CD4-positive, alpha-beta T cell (primary cell): ENCODE data around the gene SPECC1. TPM values are rescaled to one million over a fixed set of nuclear protein-coding genes. Genes with fewer than 3 reads are reported as not detected.

ENCODE experiments used
- ATAC-seq: fragments of 200-7000 bp; cut with Tn5 transposase; one replicate; pipeline ENCODE4 v1.10.0; 2022; ENCODE audit warnings: mild to moderate bottlenecking; ENCODE audit not compliant: poor library complexity
- CTCF ChIA-PET: fragments of 350-600 bp; sonication (Branson Sonifier 250); formaldehyde crosslinking; loops from one replicate; lab custom pipeline; 2021; ENCODE audit warnings: antibody characterized with exemption, inconsistent platforms; lab: Charles Lee
- POLR2A ChIA-PET: fragments of 350-600 bp; sonication (Branson Sonifier 250); formaldehyde crosslinking; loops from one replicate; lab custom pipeline; 2021; ENCODE audit warnings: antibody characterized with exemption, inconsistent platforms; lab: Charles Lee
- DNase-seq, 14 experiments: peaks; one replicate each; pipeline ENCODE4 v3.0.0-alpha.2; 2013 to 2020; ENCODE audit warnings: mixed read lengths in 2 of 14
- H3K27ac ChIP-seq, 2 donors: one replicate each; pipeline versions ENCODE4 v1.5.1 to v1.7.0; 2013; ENCODE audit warnings: low read length in 2 of 2, low read depth in 1 of 2, mild to moderate bottlenecking in 1 of 2
- H3K27me3 ChIP-seq, 2 experiments: 1 replicate in 1 of 2; 2 replicates in 1 of 2; pipeline versions ENCODE4 v1.6.1 to v1.7.0; 2013; ENCODE audit warnings: low read length in 2 of 2, control low read depth in 1 of 2, mild to moderate bottlenecking in 1 of 2, moderate library complexity in 1 of 2; ENCODE audit not compliant: insufficient read depth in 2 of 2, control insufficient read depth in 1 of 2
- H3K36me3 ChIP-seq: one replicate; pipeline ENCODE4 v1.6.1; 2013; ENCODE audit warnings: low read length, control low read depth; ENCODE audit not compliant: insufficient read depth
- H3K4me1 ChIP-seq: one replicate; pipeline ENCODE4 v1.6.1; 2013; ENCODE audit warnings: low read length, control low read depth; ENCODE audit not compliant: insufficient read depth
- H3K4me3 ChIP-seq: one replicate; pipeline ENCODE4 v1.5.1; 2013; ENCODE audit warnings: mild to moderate bottlenecking, low read length, moderate library complexity
- H3K9me3 ChIP-seq, 2 experiments: 1 replicate in 1 of 2; 2 replicates in 1 of 2; pipeline versions ENCODE4 v1.6.1 to v1.7.0; 2013; ENCODE audit warnings: low read length in 2 of 2, mild to moderate bottlenecking in 2 of 2, control low read depth in 1 of 2, moderate library complexity in 1 of 2; ENCODE audit not compliant: control insufficient read depth in 1 of 2, insufficient read depth in 1 of 2
- H3K27ac Mint-ChIP-seq: one replicate; pipeline ENCODE4 v1.8.0; 2020; ENCODE audit warnings: mixed read lengths
- H3K27me3 Mint-ChIP-seq: one replicate; pipeline ENCODE4 v1.8.0; 2021; ENCODE audit warnings: mixed read lengths
- H3K36me3 Mint-ChIP-seq: one replicate; pipeline ENCODE4 v1.8.0; 2021; ENCODE audit warnings: low read depth, mixed read lengths
- H3K4me1 Mint-ChIP-seq: one replicate; pipeline ENCODE4 v1.8.0; 2021; ENCODE audit warnings: low read depth, mixed read lengths
- H3K4me3 Mint-ChIP-seq: one replicate; pipeline ENCODE4 v1.8.0; 2020; ENCODE audit warnings: mild to moderate bottlenecking, mixed read lengths
- H3K9me3 Mint-ChIP-seq: one replicate; pipeline ENCODE4 v1.8.0; 2020; ENCODE audit warnings: mixed read lengths
- intact Hi-C, 2 experiments: fragments of 100-400 bp; cut with DNase I in 1 of 2; cut with micrococcal nuclease in 1 of 2; formaldehyde crosslinking; loops; one replicate each; pipeline versions ENCODE4 v1.15.1 to v1.9.0; 2023 to 2025; cut with DNase I, micrococcal nuclease
- total RNA-seq, 174 experiments: library from RNA in 2 of 174; stranded (reverse) in 2 of 174; gene quantifications; one replicate each; pipeline ENCODE4 v1.2.3 and lab custom pipeline; 2021 to 2026
- TF ChIP-seq, protein P1 (sequence below): fragments of 200-600 bp; IDR thresholded peaks from one replicate; pipeline ENCODE4 v1.8.0; 2022; ENCODE audit warnings: antibody characterized with exemption, mild to moderate bottlenecking

Gene SPECC1
- total RNA-seq, 2 experiments from 2014 or later, result 4.3 to 4.4 TPM

DNA sequence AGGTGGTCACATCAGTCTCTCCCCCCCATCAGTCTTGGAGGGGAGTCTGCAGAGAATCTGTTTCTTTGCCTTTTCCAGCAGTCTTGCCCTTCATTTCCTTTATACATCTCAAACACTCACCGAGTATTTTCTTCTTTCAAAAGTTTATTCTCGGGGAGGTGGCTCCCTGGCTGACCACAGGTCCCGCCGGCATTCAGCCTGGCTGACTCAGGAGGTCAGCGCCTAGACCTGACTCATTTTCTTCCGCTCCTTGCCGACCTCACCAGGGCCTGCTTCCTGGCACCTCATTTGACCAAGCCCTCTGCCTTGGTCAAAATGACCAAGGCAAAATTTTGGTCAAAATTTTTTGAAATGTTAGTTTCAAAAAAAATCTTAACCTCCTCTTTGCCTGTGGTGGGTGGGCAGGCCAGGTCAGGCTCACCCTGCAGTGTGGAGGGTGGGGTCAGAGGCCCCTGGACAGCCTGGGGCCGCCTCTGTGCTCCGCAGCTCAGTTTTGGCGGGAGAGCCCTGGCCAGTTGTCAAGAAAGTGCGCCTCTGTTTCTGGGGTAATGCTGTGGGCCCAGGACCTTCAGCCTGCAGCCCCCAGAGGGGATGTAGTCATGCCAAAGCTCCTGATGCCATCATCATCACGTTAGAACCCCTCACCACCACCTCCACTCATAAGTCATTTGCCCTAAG, 165.6 kb downstream of the SPECC1 start:
- Mint-ChIP-seq H3K27me3 (no peaks in the 10 kb centered on the region), H3K9me3 (no peaks in the 10 kb centered on the region), H3K4me3 (no peak overlapping the region), H3K27ac (no peak overlapping the region), H3K4me1 (no peaks in the 10 kb centered on the region), H3K36me3 (no peaks in the 10 kb centered on the region)
- no peak overlapping the region for H3K27ac ChIP-seq
- ATAC-seq (no peak), DNase-seq (no peak)
- POLR2A ChIA-PET, result no interaction called here
- no peaks in the 10 kb centered on the region for H3K4me1 ChIP-seq
- intact Hi-C loops, result no loop called here
- no peak overlapping the region for H3K4me3 ChIP-seq
- CTCF ChIA-PET, result no interaction called here
- no peaks in the 10 kb centered on the region for H3K9me3 ChIP-seq
- H3K36me3 ChIP-seq, result no peaks in the 10 kb centered on the region
- H3K27me3 ChIP-seq, result no peaks in the 10 kb centered on the region
- TF ChIP-seq, protein P1, sequence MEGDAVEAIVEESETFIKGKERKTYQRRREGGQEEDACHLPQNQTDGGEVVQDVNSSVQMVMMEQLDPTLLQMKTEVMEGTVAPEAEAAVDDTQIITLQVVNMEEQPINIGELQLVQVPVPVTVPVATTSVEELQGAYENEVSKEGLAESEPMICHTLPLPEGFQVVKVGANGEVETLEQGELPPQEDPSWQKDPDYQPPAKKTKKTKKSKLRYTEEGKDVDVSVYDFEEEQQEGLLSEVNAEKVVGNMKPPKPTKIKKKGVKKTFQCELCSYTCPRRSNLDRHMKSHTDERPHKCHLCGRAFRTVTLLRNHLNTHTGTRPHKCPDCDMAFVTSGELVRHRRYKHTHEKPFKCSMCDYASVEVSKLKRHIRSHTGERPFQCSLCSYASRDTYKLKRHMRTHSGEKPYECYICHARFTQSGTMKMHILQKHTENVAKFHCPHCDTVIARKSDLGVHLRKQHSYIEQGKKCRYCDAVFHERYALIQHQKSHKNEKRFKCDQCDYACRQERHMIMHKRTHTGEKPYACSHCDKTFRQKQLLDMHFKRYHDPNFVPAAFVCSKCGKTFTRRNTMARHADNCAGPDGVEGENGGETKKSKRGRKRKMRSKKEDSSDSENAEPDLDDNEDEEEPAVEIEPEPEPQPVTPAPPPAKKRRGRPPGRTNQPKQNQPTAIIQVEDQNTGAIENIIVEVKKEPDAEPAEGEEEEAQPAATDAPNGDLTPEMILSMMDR, result no peak

GRCh38 chr17:20179041-20179440, 169.9 kb downstream of the SPECC1 start:
- intact Hi-C loops, result no loop called here
- H3K4me3 ChIP-seq, result no peak overlapping the region
- ChIA-PET POLR2A (no interaction called here), CTCF (interaction anchor here (1.3 kb wide), 1 partner anchor 10 kb away, joined by 3 read pairs; no protein-coding TSS in a partner anchor)
- no peaks in the 10 kb centered on the region for H3K9me3 ChIP-seq
- Mint-ChIP-seq H3K27ac (no peak overlapping the region), H3K4me3 (no peak overlapping the region), H3K4me1 (no peaks in the 10 kb centered on the region), H3K9me3 (no peaks in the 10 kb centered on the region), H3K27me3 (no peaks in the 10 kb centered on the region), H3K36me3 (no peaks in the 10 kb centered on the region)
- no peaks in the 10 kb centered on the region for H3K4me1 ChIP-seq
- ATAC-seq (no peak), DNase-seq (no peak)
- H3K27me3 ChIP-seq, result no peaks in the 10 kb centered on the region
- H3K36me3 ChIP-seq, result no peaks in the 10 kb centered on the region
- no peak overlapping the region for H3K27ac ChIP-seq
- TF ChIP-seq, protein P1, result no peak

- no peak overlapping the region for H3K4me3 Mint-ChIP-seq
- H3K36me3 ChIP-seq, result no peaks in the 10 kb centered on the region
- H3K9me3 Mint-ChIP-seq, result no peaks in the 10 kb centered on the region
- no peaks in the 10 kb centered on the region for H3K9me3 ChIP-seq
- CTCF ChIA-PET, result no interaction called here
- POLR2A ChIA-PET, result no interaction called here
- TF ChIP-seq, protein P1, result no peak
- H3K36me3 Mint-ChIP-seq, result no peaks in the 10 kb centered on the region
- no peak overlapping the region for H3K27ac Mint-ChIP-seq
- H3K27ac ChIP-seq, result no peak overlapping the region
- no peaks in the 10 kb centered on the region for H3K4me1 ChIP-seq
- DNase-seq (no peak), ATAC-seq (no peak)
- intact Hi-C loops, result no loop called here
- H3K4me3 ChIP-seq, result no peak overlapping the region
- H3K4me1 Mint-ChIP-seq, result no peaks in the 10 kb centered on the region
- H3K27me3 ChIP-seq, result no peaks in the 10 kb centered on the region
- H3K27me3 Mint-ChIP-seq, result no peaks in the 10 kb centered on the region
Measured at GRCh38 chr17:20180661-20181060, 171.5 kb downstream of the SPECC1 start.
